ENCODE measurements around the gene PIGT. TPM values are rescaled to one million over a fixed set of nuclear protein-coding genes. Genes with fewer than 3 reads are reported as not detected.

Gene PIGT
- total RNA-seq, 1 experiment from 2014 or later: 259 TPM

- peaks cover 2% of the 10 kb centered on the region for H3K27me3 Mint-ChIP-seq (ENCODE audit: insufficient read depth, unreplicated experiment)
- DNase-seq: no peak
- POLR2A ChIA-PET: no interaction called here
- CTCF ChIA-PET: interaction anchor here (0.7 to 1.8 kb wide), 4 partner anchors 11 to 42 kb away, joined by 3 to 8 read pairs (median 4); partner anchors contain the start of gene SYS1
- no peak overlapping the region for H3K4me3 Mint-ChIP-seq (ENCODE audit: unreplicated experiment)
- intact Hi-C loops (cut with micrococcal nuclease; ENCODE audit: unreplicated experiment): no loop called here
- peaks cover 23% of the 10 kb centered on the region for H3K9me3 Mint-ChIP-seq (ENCODE audit: unreplicated experiment)
- H3K36me3 Mint-ChIP-seq (ENCODE audit: insufficient read depth, unreplicated experiment): no peaks in the 10 kb centered on the region
- peaks cover 13% of the 10 kb centered on the region for H3K9me3 ChIP-seq
- H3K4me1 ChIP-seq: no peaks in the 10 kb centered on the region
- no TSS peak for BruUV-seq (replicated peaks)
- no peaks in the 10 kb centered on the region for H3K4me1 Mint-ChIP-seq (ENCODE audit: low read depth, unreplicated experiment)
- no peak for TF ChIP-seq CTCF (IDR thresholded peaks at IDR 0.05; ENCODE audit: insufficient read depth in 1 of 2, low read depth in 1 of 2, low read length in 1 of 2, severe bottlenecking in 1 of 2, unreplicated experiment in 1 of 2)
- H3K27ac Mint-ChIP-seq (ENCODE audit: unreplicated experiment): no peak overlapping the region
- H3K36me3 ChIP-seq (ENCODE audit: control insufficient read depth, insufficient read depth, low read length): no peaks in the 10 kb centered on the region
- H3K27me3 ChIP-seq (replicated peaks; ENCODE audit: control insufficient read depth, insufficient read depth, low read length): no peaks in the 10 kb centered on the region
- H3K4me3 ChIP-seq (ENCODE audit: low read depth, low read length): no peak overlapping the region
These were observed 21.5 kb upstream of the PIGT start for GRCh38 chr20:45394221-45395113.

GRCh38 chr20:45395114-45395415 is 20.9 kb upstream of the PIGT start:
- H3K27me3 Mint-ChIP-seq (ENCODE audit: insufficient read depth, unreplicated experiment): no peaks in the 10 kb centered on the region
- CTCF ChIA-PET: no interaction called here

GRCh38 chr20:45399018-45399417 is 16.9 kb upstream of the PIGT start:
- POLR2A ChIA-PET: no interaction called here
- no peaks in the 10 kb centered on the region for H3K4me1 ChIP-seq
- H3K4me1 Mint-ChIP-seq (ENCODE audit: low read depth, unreplicated experiment): no peaks in the 10 kb centered on the region
- DNase-seq: no peak
- CTCF ChIA-PET: no interaction called here
- intact Hi-C loops (cut with micrococcal nuclease; ENCODE audit: unreplicated experiment): no loop called here
- no peak overlapping the region for H3K4me3 ChIP-seq (ENCODE audit: low read depth, low read length)
- TF ChIP-seq CTCF (IDR thresholded peaks at IDR 0.05; ENCODE audit: insufficient read depth in 1 of 2, low read depth in 1 of 2, low read length in 1 of 2, severe bottlenecking in 1 of 2, unreplicated experiment in 1 of 2): no peak
- H3K9me3 Mint-ChIP-seq (ENCODE audit: unreplicated experiment): peaks cover 57% of the 10 kb centered on the region
- no peaks in the 10 kb centered on the region for H3K27me3 ChIP-seq (replicated peaks; ENCODE audit: control insufficient read depth, insufficient read depth, low read length)
- peaks cover 38% of the 10 kb centered on the region for H3K9me3 ChIP-seq
- no peak overlapping the region for H3K4me3 Mint-ChIP-seq (ENCODE audit: unreplicated experiment)
- H3K36me3 ChIP-seq (ENCODE audit: control insufficient read depth, insufficient read depth, low read length): 0 out of 2 replicates have a peak, but pooled peaks cover 2% of the 10 kb centered on the region
- no TSS peak for BruUV-seq (replicated peaks)
- no peaks in the 10 kb centered on the region for H3K36me3 Mint-ChIP-seq (ENCODE audit: insufficient read depth, unreplicated experiment)
- no peak overlapping the region for H3K27ac Mint-ChIP-seq (ENCODE audit: unreplicated experiment)
- H3K27me3 Mint-ChIP-seq (ENCODE audit: insufficient read depth, unreplicated experiment): no peaks in the 10 kb centered on the region

More at GRCh38 chr20:45395114-45395415, 20.9 kb upstream of the PIGT start:
- Histone ChIP-seq H3K9me3 (peaks cover 18% of the 10 kb centered on the region), H3K27me3 (replicated peaks; ENCODE audit: control insufficient read depth, insufficient read depth, low read length) (no peaks in the 10 kb centered on the region), H3K4me3 (ENCODE audit: low read depth, low read length) (no peak overlapping the region), H3K36me3 (ENCODE audit: control insufficient read depth, insufficient read depth, low read length) (no peaks in the 10 kb centered on the region), H3K4me1 (no peaks in the 10 kb centered on the region)
- Mint-ChIP-seq H3K4me1 (ENCODE audit: low read depth, unreplicated experiment) (no peaks in the 10 kb centered on the region), H3K4me3 (ENCODE audit: unreplicated experiment) (no peak overlapping the region), H3K36me3 (ENCODE audit: insufficient read depth, unreplicated experiment) (no peaks in the 10 kb centered on the region), H3K9me3 (ENCODE audit: unreplicated experiment) (peaks cover 29% of the 10 kb centered on the region), H3K27ac (ENCODE audit: unreplicated experiment) (no peak overlapping the region)
- BruUV-seq (replicated peaks): no TSS peak
- TF ChIP-seq CTCF (IDR thresholded peaks at IDR 0.05; ENCODE audit: insufficient read depth in 1 of 2, low read depth in 1 of 2, low read length in 1 of 2, severe bottlenecking in 1 of 2, unreplicated experiment in 1 of 2): no peak
- intact Hi-C loops (cut with micrococcal nuclease; ENCODE audit: unreplicated experiment): no loop called here
- DNase-seq: no peak
- POLR2A ChIA-PET: no interaction called here

Data from Caco-2 (cell line).